Measurements from ENCODE around the gene KCNMB3. TPM values are rescaled to one million over a fixed set of nuclear protein-coding genes. Genes with fewer than 3 reads are reported as not detected.
"Not testable (repeated sequence)": the region's sequence is repeated elsewhere in the genome, so short reads cannot be mapped to it uniquely, and the experiment has no call there.

The KCNMB3 gene
- polyA plus RNA-seq, 1 donor from 2014 or later = 0.16 TPM

- H3K27me3 ChIP-seq (ENCODE audit: insufficient read depth, low read depth, low read length) = no peaks in the 10 kb centered on the region
- no peak overlapping the region for H3K4me3 ChIP-seq (ENCODE audit: low read length)
- no peak overlapping the region for H3K9ac ChIP-seq (ENCODE audit: low read length)
- H3K9me2 ChIP-seq (ENCODE audit: insufficient read depth, low read length) = no peaks in the 10 kb centered on the region
- no peaks in the 10 kb centered on the region for H3K79me2 ChIP-seq (replicated peaks; ENCODE audit: insufficient read depth, low read length)
- H3K4me2 ChIP-seq (ENCODE audit: low read length) = no peak overlapping the region
- H3K27ac ChIP-seq (ENCODE audit: low read length) = no peak overlapping the region
- TF ChIP-seq RAD21 (conservative IDR thresholded peaks at IDR 0.05) = no peak
- TF ChIP-seq CTCF (IDR thresholded peaks at IDR 0.05; ENCODE audit: poor library complexity, severe bottlenecking) = no peak
- TF ChIP-seq EP300 (conservative IDR thresholded peaks at IDR 0.05; ENCODE audit: poor library complexity, severe bottlenecking) = no peak
- TF ChIP-seq POLR2AphosphoS5 (IDR thresholded peaks at IDR 0.05) = no peak
- no peak for TF ChIP-seq TAF1 (IDR thresholded peaks at IDR 0.05; ENCODE audit: low read depth)
- TF ChIP-seq EZH2 (IDR thresholded peaks at IDR 0.05; ENCODE audit: borderline replicate concordance, insufficient read depth, low read length, poor library complexity, severe bottlenecking) = no peak
- no peak for TF ChIP-seq MXI1 (conservative IDR thresholded peaks at IDR 0.05; ENCODE audit: poor library complexity, severe bottlenecking)
- no peak for TF ChIP-seq SMC3 (conservative IDR thresholded peaks at IDR 0.05; ENCODE audit: poor library complexity)
- no peak for TF ChIP-seq REST (IDR thresholded peaks at IDR 0.05; ENCODE audit: borderline replicate concordance)
- no peaks in the 10 kb centered on the region for H3K36me3 ChIP-seq (ENCODE audit: insufficient read depth, low read length)
- no peaks in the 10 kb centered on the region for H4K20me1 ChIP-seq (ENCODE audit: insufficient read depth)
- H3F3A ChIP-seq (ENCODE audit: insufficient read depth, low read length, poor library complexity, severe bottlenecking) = no peaks in the 10 kb centered on the region
- H2AFZ ChIP-seq (ENCODE audit: low read depth, low read length) = no peak overlapping the region
- H3K9me3 ChIP-seq (ENCODE audit: low read length) = no peaks in the 10 kb centered on the region
Observed at GRCh38 chr3:179247289-179248015, 3.5 kb downstream of the KCNMB3 start.

DNA sequence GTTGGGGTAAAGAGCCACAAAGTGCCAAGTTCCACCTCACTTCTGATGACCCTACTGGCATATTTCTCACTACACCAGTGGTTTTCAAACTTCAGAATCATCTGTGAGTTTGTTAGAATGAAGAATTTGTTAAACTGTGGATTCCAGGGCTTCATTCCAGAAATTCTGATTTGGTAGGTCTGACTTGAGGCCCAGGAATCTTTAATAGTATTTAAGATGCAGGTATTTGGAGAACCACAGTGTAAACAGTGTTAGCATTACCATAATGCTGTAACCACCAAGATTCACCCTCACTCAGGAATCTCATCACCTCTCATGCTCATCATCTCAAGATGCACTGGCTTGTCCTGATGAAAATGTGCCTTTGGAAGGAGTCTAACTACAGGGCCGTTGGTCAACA lies 6.0 kb downstream of the KCNMB3 start:
- Histone ChIP-seq H3K9ac (ENCODE audit: low read length) (no peak overlapping the region), H3K27me3 (ENCODE audit: insufficient read depth, low read depth, low read length) (no peaks in the 10 kb centered on the region), H4K20me1 (ENCODE audit: insufficient read depth) (no peaks in the 10 kb centered on the region), H3K36me3 (ENCODE audit: insufficient read depth, low read length) (no peaks in the 10 kb centered on the region), H3K9me3 (ENCODE audit: low read length) (no peaks in the 10 kb centered on the region), H3K9me2 (ENCODE audit: insufficient read depth, low read length) (no peaks in the 10 kb centered on the region), H2AFZ (ENCODE audit: low read depth, low read length) (no peak overlapping the region), H3F3A (ENCODE audit: insufficient read depth, low read length, poor library complexity, severe bottlenecking) (no peaks in the 10 kb centered on the region), H3K4me2 (ENCODE audit: low read length) (no peak overlapping the region), H3K4me3 (ENCODE audit: low read length) (no peak overlapping the region), H3K27ac (ENCODE audit: low read length) (no peak overlapping the region), H3K79me2 (replicated peaks; ENCODE audit: insufficient read depth, low read length) (no peaks in the 10 kb centered on the region)
- TF ChIP-seq SMC3 (conservative IDR thresholded peaks at IDR 0.05; ENCODE audit: poor library complexity) = no peak
- TF ChIP-seq RAD21 (conservative IDR thresholded peaks at IDR 0.05) = no peak
- no peak for TF ChIP-seq TAF1 (IDR thresholded peaks at IDR 0.05; ENCODE audit: low read depth)
- no peak for TF ChIP-seq EP300 (conservative IDR thresholded peaks at IDR 0.05; ENCODE audit: poor library complexity, severe bottlenecking)
- TF ChIP-seq CTCF (IDR thresholded peaks at IDR 0.05; ENCODE audit: poor library complexity, severe bottlenecking) = no peak
- TF ChIP-seq REST (IDR thresholded peaks at IDR 0.05; ENCODE audit: borderline replicate concordance) = no peak
- TF ChIP-seq MXI1 (conservative IDR thresholded peaks at IDR 0.05; ENCODE audit: poor library complexity, severe bottlenecking) = no peak
- TF ChIP-seq EZH2 (IDR thresholded peaks at IDR 0.05; ENCODE audit: borderline replicate concordance, insufficient read depth, low read length, poor library complexity, severe bottlenecking) = no peak

- H3K27ac ChIP-seq (ENCODE audit: low read length); H3F3A ChIP-seq (ENCODE audit: insufficient read depth, low read length, poor library complexity, severe bottlenecking); H3K9me3 ChIP-seq (ENCODE audit: low read length); H3K4me2 ChIP-seq (ENCODE audit: low read length); H3K9ac ChIP-seq (ENCODE audit: low read length); H3K4me3 ChIP-seq (ENCODE audit: low read length); H3K27me3 ChIP-seq (ENCODE audit: insufficient read depth, low read depth, low read length); H3K9me2 ChIP-seq (ENCODE audit: insufficient read depth, low read length); H4K20me1 ChIP-seq (ENCODE audit: insufficient read depth); H3K36me3 ChIP-seq (ENCODE audit: insufficient read depth, low read length); H3K79me2 ChIP-seq (replicated peaks; ENCODE audit: insufficient read depth, low read length); H2AFZ ChIP-seq (ENCODE audit: low read depth, low read length): not testable (repeated sequence)
Observed at GRCh38 chr3:179242859-179243258, 8.1 kb downstream of the KCNMB3 start.

Measured in neural cell (in vitro differentiated cells).